Measurements from ENCODE around the gene PPM1F.

Gene PPM1F

DNA sequence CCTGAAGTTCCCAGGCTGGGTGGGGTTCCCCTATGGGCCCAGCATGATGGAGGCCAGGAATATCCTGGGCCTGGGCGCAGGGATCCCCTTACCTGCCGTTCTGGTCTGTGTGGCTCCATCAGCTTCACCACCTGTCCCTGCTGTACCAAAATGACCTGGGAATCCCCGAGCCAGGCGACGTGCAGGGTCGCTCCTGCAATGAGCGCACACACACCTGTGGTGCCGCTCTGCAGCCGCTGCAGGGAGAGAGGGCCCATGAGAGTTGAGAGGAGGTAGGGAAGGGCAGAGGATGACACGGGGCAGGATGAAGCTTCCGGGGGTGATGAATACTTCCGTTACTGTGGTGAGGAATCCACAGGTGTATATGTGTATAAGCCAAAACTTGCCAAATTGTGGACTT is 21.6 kb downstream of the PPM1F start:
- H3K4me3 Mint-ChIP-seq, result no peak overlapping the region
- peaks cover 10% of the 10 kb centered on the region for H3K36me3 Mint-ChIP-seq
- peaks cover 3% of the 10 kb centered on the region for H3K4me1 Mint-ChIP-seq (ENCODE audit: low read depth)
- no peaks in the 10 kb centered on the region for H3K9me3 Mint-ChIP-seq (ENCODE audit: low read depth)
- no peaks in the 10 kb centered on the region for H3K27me3 Mint-ChIP-seq
- H3K27ac Mint-ChIP-seq, result no peak overlapping the region

DNA sequence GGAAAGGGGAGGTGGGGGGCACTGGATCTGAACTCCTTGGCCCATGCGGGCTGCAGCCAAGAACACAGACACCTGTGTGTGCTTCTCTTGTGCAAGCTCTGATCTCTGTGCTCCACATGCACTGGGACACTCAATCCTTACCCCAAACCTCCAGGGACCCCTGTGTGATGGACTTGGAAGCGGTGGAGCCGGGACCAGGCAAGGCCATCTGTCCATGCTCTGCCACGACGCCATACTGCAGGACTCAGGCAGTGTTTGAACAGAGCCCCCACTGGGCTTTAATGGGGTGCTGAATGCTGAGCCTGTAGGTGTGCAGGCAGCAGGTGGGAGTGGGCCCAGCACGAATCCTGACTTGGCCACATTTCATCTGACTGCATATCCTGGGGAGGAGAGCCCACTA is 23.4 kb downstream of the PPM1F start:
- H3K4me1 Mint-ChIP-seq (ENCODE audit: low read depth), result peaks cover 3% of the 10 kb centered on the region
- H3K27ac Mint-ChIP-seq, result no peak overlapping the region
- no peak overlapping the region for H3K4me3 Mint-ChIP-seq
- no peaks in the 10 kb centered on the region for H3K27me3 Mint-ChIP-seq
- H3K9me3 Mint-ChIP-seq (ENCODE audit: low read depth), result no peaks in the 10 kb centered on the region
- peaks cover 7% of the 10 kb centered on the region for H3K36me3 Mint-ChIP-seq

DNA sequence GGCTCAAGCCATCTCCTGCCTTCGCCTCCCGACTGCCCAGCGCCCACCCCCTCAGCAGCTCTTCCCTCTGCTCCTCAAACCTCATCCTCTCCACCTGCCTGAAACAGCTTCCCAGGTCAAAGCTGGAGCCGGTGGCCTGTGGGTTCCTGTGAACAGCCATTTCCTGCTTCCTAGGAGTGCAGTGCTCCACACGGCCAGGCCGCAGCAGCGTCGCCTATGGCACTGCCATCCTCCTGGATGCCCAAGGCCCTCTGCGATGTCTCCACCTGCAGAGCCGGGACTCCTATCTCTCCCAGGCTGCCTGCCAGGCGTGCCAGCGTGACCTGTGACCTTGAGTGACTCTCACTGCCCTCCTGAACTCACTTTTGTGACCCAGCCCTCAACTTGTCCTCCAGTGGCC is 24.6 kb downstream of the PPM1F start:
- no peak overlapping the region for H3K4me3 Mint-ChIP-seq

DNA sequence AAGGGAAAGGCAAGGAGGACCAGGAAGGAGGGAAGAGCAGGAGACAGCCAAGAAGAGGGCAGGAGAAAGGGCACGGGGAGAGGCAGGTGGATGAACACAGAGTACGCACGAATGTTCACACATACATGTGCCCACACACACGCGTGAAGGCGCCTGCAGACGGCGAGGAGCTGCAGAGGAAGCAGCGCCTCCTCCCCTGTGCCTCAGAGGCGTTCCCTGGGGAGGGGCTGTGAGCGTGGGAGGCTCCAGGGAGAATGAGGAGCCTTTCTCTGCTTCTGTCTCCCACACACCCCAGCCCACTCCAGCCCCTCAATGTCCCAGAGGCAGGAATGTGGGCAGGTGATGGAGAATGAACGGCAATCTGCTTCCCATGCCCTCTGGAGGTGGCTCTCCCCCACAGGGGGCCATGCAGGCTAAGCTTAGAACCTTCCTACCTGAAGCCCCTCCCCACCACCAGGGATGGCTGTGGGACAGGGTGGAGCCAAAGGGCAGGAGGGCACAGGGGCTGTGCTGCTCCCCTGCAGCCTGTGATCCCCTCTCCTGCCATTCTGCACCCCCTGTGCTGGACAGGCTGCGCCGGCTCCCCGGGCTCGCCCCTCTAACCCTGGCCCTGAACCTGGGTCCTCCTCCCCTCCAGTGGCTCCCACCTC is 25.3 kb downstream of the PPM1F start:
- peaks cover 3% of the 10 kb centered on the region for H3K4me1 Mint-ChIP-seq (ENCODE audit: low read depth)
- no peak overlapping the region for H3K27ac Mint-ChIP-seq
- H3K4me3 Mint-ChIP-seq, result no peak overlapping the region
- no peaks in the 10 kb centered on the region for H3K27me3 Mint-ChIP-seq
- no peaks in the 10 kb centered on the region for H3K9me3 Mint-ChIP-seq (ENCODE audit: low read depth)
- H3K36me3 Mint-ChIP-seq, result peaks cover 7% of the 10 kb centered on the region

More for the DNA sequence above, 24.6 kb downstream of the PPM1F start:
- Mint-ChIP-seq H3K9me3 (ENCODE audit: low read depth) (no peaks in the 10 kb centered on the region), H3K27me3 (no peaks in the 10 kb centered on the region), H3K27ac (no peak overlapping the region), H3K4me1 (ENCODE audit: low read depth) (peaks cover 3% of the 10 kb centered on the region), H3K36me3 (peaks cover 7% of the 10 kb centered on the region)

DNA sequence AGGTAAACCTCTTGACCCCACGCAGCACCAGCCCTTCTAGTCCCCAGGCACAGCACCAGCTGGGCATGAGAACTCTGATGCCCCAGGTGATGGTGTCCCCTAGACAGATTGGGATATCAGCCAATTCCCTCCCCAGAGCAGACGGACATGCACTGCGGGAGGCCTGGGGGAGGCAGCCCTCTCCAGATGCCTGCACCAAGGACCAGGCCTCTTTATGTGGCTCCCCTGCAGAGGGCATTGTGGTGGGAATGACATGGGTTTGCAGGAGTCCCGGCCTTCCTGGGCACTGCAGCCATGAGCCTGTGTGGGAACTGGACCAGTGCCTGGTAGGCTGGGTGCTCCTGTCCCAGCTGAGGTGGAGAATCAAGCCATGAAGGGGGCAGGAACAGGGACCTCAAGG is 25.9 kb downstream of the PPM1F start:
- peaks cover 7% of the 10 kb centered on the region for H3K36me3 Mint-ChIP-seq
- no peak overlapping the region for H3K27ac Mint-ChIP-seq
- no peaks in the 10 kb centered on the region for H3K9me3 Mint-ChIP-seq (ENCODE audit: low read depth)
- H3K4me1 Mint-ChIP-seq (ENCODE audit: low read depth), result peaks cover 3% of the 10 kb centered on the region
- H3K4me3 Mint-ChIP-seq, result no peak overlapping the region
- H3K27me3 Mint-ChIP-seq, result no peaks in the 10 kb centered on the region

DNA sequence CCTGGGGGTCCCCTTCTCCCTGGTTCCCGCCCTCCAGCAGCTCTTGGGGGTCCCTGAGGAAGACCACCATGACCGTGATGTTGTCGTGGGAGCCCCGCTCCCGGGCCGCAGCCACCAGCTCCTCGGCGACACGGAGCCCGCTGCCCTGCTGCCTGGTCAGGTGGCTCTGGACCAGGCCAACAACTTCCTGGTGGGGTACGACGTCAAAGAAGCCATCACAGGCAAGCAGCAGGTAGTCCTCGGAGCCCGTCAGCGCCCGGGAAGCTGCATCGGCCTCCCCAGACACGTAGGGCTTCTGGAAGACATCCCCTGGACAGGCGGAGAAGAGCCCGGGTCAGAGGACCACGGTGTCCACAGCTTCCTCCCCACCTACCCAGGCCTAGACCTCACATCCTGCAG is 29.5 kb downstream of the PPM1F start:
- no peaks in the 10 kb centered on the region for H3K9me3 Mint-ChIP-seq (ENCODE audit: low read depth)
- H3K4me3 Mint-ChIP-seq, result no peak overlapping the region
- H3K27ac Mint-ChIP-seq, result no peak overlapping the region
- no peaks in the 10 kb centered on the region for H3K27me3 Mint-ChIP-seq
- no peaks in the 10 kb centered on the region for H3K36me3 Mint-ChIP-seq
- no peaks in the 10 kb centered on the region for H3K4me1 Mint-ChIP-seq (ENCODE audit: low read depth)

DNA sequence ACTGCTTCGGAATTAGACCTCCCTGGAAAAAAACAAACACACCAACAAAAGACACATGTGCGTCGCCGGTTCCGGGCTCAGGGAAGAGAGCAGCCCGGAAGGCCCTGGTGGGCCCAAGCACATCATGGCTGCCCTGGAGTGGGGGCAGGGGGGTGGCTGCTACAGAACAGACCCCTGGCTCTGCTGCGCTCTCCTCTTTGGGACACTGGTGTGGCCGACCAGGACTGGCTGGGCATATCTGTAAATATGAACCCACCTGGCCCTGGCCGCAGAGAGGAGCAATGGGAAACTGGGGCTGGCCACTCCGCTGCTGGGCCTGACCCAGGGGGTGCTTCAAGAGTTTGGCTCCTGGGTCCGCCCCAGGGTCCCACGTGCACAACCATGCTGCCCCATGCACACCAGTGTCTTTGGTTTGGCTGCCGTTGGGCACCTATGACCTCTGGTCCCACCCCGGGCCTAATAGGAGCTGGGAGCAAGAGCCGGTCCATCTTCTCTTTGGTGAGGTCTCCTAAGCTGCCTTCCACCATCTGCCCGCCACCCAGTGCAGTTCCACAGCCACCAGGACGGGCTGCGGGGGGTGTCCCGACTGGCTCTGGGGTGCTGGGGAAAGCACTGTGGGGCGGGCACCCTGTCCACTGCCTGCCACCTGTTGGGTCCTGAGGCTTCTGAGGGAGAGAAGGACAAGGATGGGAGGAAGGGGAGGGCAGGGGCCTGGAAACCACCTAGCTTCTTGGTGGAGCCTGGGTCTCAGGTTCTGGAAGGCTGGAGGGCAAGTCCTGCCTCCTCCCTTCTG is 30.1 kb downstream of the PPM1F start:
- Mint-ChIP-seq H3K36me3 (no peaks in the 10 kb centered on the region), H3K4me3 (no peak overlapping the region), H3K27me3 (no peaks in the 10 kb centered on the region), H3K9me3 (ENCODE audit: low read depth) (no peaks in the 10 kb centered on the region), H3K27ac (no peak overlapping the region), H3K4me1 (ENCODE audit: low read depth) (no peaks in the 10 kb centered on the region)

DNA sequence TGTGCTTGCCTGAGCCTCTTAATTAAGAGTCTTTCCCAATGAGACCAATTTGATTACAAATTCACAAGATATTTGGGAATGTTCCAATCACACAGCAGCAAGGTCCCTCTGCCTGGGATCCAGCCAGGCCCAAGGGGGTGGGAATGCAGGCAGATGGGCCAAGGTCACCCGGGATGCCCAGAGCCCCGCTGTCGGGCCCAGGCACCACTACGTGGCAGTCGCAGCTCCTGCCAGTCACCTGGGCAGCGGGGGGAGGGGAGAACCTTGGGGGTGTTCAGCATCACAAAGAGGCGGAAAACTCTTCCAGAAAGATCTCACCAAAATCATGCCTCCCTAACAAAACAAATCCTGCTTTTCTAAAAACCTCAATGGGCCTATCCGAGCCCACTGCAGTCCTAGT is 30.9 kb downstream of the PPM1F start:
- no peak overlapping the region for H3K27ac Mint-ChIP-seq
- no peaks in the 10 kb centered on the region for H3K36me3 Mint-ChIP-seq
- no peaks in the 10 kb centered on the region for H3K4me1 Mint-ChIP-seq (ENCODE audit: low read depth)
- H3K27me3 Mint-ChIP-seq, result no peaks in the 10 kb centered on the region
- no peak overlapping the region for H3K4me3 Mint-ChIP-seq
- no peaks in the 10 kb centered on the region for H3K9me3 Mint-ChIP-seq (ENCODE audit: low read depth)

DNA sequence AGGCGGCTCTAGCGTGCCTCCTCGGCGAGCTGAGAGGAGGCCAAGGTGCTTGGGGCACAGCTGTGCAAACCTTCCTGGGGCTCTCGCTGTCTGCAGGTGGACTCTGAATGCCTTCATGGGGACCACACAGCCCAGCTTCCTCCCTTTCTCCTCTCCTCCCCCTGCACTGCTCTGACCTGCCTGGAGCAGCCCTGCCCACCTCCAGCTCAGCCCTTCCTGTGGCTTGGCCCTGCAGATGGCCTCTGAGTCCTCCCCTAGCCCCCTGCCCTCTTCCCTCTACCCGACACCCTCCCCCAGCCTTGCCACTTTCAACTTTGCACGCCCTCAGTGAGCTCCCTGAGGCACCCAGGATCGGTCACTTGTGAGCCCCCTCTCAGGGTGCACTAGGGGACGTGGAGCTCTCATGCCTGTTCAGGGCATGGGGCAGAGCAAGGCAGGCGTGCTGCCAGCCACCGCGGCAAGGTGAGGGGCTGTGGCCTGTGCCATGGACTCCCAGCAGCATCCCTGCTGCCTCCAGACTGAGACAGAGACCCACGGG is 31.4 kb downstream of the PPM1F start:
- Mint-ChIP-seq H3K27me3 (no peaks in the 10 kb centered on the region), H3K9me3 (ENCODE audit: low read depth) (no peaks in the 10 kb centered on the region), H3K4me1 (ENCODE audit: low read depth) (no peaks in the 10 kb centered on the region), H3K36me3 (no peaks in the 10 kb centered on the region), H3K4me3 (no peak overlapping the region), H3K27ac (no peak overlapping the region)

DNA sequence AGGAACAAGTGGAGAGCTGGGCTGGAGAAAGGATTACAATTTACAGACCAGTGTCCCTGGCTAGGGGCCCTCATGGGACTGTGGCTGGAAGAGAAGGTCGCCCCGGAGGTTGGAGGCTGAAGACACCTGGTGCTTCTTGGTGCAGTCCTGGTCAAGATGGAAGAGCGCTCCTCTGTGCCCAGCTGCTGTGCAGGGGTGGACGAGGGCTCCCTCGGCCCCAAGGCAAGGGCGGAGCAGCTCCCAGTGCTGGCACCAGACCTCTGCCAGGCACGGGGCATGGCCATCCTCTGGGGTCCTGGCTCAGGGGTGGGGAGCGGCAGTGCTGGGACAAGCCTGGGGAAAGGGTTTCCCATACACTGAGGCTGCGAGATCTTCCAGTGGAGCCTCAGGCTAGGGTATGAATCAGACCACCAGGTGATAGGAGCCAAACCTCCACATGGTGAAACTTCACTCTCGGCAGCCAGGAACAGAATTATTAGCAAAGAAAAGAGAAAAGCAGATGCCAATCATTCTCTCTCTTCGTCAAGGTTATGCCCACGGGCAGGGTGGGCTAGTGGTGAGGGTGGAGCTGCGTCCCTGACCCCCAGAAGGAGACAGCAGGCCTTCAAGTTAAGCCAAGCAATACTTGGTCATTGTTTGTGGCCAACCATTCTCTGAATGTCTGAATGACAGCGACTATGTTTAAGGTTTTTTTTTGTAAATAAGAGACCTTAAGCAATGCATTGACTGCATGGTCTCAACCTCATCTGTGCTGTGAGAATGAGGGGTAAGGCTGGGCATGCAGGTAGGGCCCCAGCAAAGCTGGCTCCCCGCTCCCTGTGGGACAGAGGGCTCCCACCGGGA is 32.1 kb downstream of the PPM1F start:
- no peak overlapping the region for H3K4me3 Mint-ChIP-seq
- no peaks in the 10 kb centered on the region for H3K27me3 Mint-ChIP-seq
- H3K36me3 Mint-ChIP-seq, result no peaks in the 10 kb centered on the region
- no peak overlapping the region for H3K27ac Mint-ChIP-seq
- no peaks in the 10 kb centered on the region for H3K4me1 Mint-ChIP-seq (ENCODE audit: low read depth)
- no peaks in the 10 kb centered on the region for H3K9me3 Mint-ChIP-seq (ENCODE audit: low read depth)

DNA sequence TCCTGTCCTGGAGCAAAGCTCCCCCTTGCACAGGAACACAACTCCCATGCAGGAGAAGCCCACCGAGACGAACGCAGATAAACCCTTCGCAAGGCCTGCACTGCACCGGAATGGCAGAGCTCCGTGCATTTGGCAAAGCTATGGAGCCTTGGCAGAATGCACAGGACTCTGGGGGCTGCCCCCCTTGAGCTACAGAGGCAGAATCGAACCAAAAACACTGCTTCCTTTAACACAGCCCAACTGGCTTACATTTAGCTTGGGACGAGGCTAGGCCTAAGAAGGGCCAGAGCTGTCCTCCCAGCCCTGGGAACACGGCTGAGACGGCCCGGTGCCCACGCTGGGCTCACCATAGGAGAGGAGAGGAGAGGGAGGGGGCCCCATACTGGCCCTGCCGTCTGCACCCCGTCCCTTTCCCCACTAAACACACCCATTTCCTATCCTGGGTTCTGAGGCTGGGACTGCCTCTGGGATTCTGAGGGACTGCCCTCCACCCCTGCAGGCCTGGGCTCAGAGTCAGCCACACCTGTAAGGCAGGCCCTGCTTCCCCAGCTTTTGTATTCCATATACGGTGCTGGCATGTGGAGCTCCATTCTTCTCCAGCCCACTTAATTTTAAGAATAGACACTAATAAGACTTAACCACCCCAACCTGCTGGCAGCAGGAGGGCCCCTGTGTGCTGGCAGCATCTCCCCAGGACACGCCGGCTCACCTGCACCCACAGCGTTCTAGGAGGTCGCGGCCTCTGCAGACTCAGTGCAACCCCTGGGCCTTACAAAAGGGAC is 32.9 kb downstream of the PPM1F start:
- no peak overlapping the region for H3K4me3 Mint-ChIP-seq
- H3K27ac Mint-ChIP-seq, result no peak overlapping the region
- H3K9me3 Mint-ChIP-seq (ENCODE audit: low read depth), result no peaks in the 10 kb centered on the region
- H3K4me1 Mint-ChIP-seq (ENCODE audit: low read depth), result no peaks in the 10 kb centered on the region
- H3K36me3 Mint-ChIP-seq, result no peaks in the 10 kb centered on the region
- H3K27me3 Mint-ChIP-seq, result no peaks in the 10 kb centered on the region

DNA sequence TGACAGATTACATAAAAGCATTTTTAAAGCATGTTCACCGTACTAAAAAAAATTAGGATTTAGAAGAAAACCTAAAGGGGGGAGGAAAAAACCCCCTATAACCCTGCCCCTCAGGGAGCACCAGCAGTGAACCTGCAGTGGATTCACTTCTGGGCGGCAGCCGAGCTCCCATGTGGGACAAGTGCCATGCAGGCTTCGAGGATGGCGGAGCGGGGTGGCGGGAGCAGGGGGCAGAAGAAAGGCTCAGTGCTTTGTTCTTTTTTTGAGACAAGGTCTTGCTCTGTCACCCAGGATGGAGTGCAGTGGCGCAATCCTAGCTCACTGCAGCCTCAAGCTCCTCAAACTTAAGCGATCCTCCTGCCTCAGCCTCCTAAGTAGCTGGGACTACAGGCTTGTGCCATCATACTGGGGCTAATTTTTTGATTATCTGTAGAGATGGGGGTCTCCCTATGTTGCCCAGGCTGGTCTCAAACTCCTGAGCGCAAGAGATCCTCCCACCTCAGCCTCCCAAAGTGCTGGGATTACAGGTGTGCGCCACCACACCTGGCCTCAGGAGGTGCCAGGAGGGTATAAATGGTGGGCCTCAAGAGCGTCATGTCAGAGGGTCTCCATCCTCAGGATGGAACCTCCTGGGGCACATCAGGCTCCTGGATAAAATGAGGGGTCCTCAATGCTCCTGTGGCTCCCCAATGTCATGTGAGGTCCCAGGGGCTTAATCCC is 34.0 kb downstream of the PPM1F start:
- H3K9me3 Mint-ChIP-seq (ENCODE audit: low read depth), result no peaks in the 10 kb centered on the region
- H3K27me3 Mint-ChIP-seq, result no peaks in the 10 kb centered on the region
- H3K36me3 Mint-ChIP-seq, result no peaks in the 10 kb centered on the region
- H3K4me3 Mint-ChIP-seq, result no peak overlapping the region
- H3K27ac Mint-ChIP-seq, result no peak overlapping the region
- no peaks in the 10 kb centered on the region for H3K4me1 Mint-ChIP-seq (ENCODE audit: low read depth)

DNA sequence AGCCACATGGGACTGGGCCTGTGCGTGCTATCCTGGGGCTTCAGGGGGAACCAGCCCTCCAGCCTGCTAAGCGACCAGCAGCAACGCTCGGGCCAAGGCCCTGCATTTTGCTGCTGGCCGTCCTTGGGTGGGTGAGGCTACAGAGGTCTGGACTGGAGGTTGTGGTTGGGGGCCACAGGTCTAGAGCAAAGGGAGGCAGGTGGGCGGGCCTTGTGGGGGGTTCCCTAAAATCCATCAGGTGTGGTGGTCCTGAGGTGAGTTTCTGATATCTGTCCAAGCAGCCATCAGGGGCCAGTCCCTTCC is 34.7 kb downstream of the PPM1F start:
- H3K4me3 Mint-ChIP-seq, result no peak overlapping the region
- no peaks in the 10 kb centered on the region for H3K9me3 Mint-ChIP-seq (ENCODE audit: low read depth)

More for the DNA sequence above, 34.7 kb downstream of the PPM1F start:
- H3K27me3 Mint-ChIP-seq, result no peaks in the 10 kb centered on the region
- no peaks in the 10 kb centered on the region for H3K36me3 Mint-ChIP-seq
- no peaks in the 10 kb centered on the region for H3K4me1 Mint-ChIP-seq (ENCODE audit: low read depth)
- H3K27ac Mint-ChIP-seq, result no peak overlapping the region

Measured in activated naive CD8-positive, alpha-beta T cell (primary cell).